IPS-18c (cell line): ENCODE data around the gene TM7SF3.

Experiments
- H3K4me3 ChIP-seq: 2 replicates; pipeline ENCODE4 v1.7.0; 2013; ENCODE audit warnings: low read depth, mild to moderate bottlenecking, low read length, moderate library complexity; ENCODE audit not compliant: insufficient read depth
- H3K9me3 ChIP-seq: one replicate; pipeline ENCODE4 v1.6.1; 2013; ENCODE audit warnings: mild to moderate bottlenecking, low read length, moderate library complexity; ENCODE audit not compliant: control insufficient read depth, insufficient read depth

The TM7SF3 gene

GRCh38 chr12:26948309-26948708, 65.9 kb downstream of the TM7SF3 start:
- no peaks in the 10 kb centered on the region for H3K9me3 ChIP-seq

DNA sequence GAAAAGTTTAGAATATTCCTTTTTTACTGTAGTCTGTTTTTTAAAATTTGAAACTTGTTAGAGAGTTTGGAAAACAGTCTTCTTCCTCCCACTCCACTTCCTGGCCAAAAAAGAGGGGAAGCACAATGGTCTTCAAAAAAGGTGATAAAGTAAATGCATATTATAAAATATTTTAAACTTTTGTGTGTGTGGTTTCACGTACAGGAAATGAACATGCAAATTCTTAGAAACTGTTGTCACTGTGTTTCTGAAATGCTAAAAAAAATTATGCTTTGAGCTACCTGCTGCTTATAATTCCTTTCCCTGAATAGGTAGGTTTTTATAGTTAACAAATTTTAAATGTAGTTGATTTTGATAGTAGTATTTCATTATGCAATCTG, 73.0 kb downstream of the TM7SF3 start:
- no peaks in the 10 kb centered on the region for H3K9me3 ChIP-seq
- no peak overlapping the region for H3K4me3 ChIP-seq

More at GRCh38 chr12:26948309-26948708, 65.9 kb downstream of the TM7SF3 start:
- H3K4me3 ChIP-seq = no peak overlapping the region

DNA sequence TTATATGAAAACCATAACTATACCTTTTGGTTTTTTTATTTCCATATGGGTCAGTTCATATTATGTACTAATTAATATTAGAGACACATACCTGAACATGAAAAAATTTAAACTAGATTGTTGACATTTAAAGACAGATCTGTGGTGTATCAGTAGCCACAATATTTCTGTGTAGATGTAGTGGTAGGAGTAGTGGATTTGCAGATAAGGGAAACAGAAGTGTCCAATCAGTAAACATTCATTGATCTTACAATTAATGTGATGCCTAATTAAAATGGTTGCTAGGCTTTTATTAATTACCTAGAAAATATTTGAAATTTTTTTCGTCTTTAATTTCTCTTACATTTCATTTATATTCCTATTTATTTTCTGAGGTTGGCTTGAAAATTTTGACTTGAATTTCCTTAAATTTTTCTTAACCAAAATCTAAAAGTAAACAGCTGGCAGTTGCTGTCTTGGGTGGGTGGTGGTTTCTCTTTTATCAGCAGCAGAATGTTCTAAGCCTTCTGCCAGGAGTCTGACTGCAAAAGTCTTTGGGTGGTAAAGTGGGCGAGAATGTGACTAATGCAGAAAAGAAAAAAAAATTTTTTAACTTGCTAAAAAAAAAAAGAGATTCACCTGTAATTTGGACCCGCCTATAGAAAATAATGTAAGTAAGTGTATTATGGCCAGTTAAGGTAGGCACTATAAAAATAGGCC, 73.5 kb downstream of the TM7SF3 start:
- no peak overlapping the region for H3K4me3 ChIP-seq
- H3K9me3 ChIP-seq = no peaks in the 10 kb centered on the region

GRCh38 chr12:26939953-26940352, 74.2 kb downstream of the TM7SF3 start:
- Histone ChIP-seq H3K4me3 (no peak overlapping the region), H3K9me3 (no peaks in the 10 kb centered on the region)

- no peaks in the 10 kb centered on the region for H3K9me3 ChIP-seq
- H3K4me3 ChIP-seq = peak overlapping the region; percentile 85
Measured at GRCh38 chr12:26939192-26939832, 74.9 kb downstream of the TM7SF3 start.

GRCh38 chr12:26938701-26939062, 75.5 kb downstream of the TM7SF3 start:
- Histone ChIP-seq H3K4me3 (peak overlapping the region; percentile 85), H3K9me3 (no peaks in the 10 kb centered on the region)

DNA sequence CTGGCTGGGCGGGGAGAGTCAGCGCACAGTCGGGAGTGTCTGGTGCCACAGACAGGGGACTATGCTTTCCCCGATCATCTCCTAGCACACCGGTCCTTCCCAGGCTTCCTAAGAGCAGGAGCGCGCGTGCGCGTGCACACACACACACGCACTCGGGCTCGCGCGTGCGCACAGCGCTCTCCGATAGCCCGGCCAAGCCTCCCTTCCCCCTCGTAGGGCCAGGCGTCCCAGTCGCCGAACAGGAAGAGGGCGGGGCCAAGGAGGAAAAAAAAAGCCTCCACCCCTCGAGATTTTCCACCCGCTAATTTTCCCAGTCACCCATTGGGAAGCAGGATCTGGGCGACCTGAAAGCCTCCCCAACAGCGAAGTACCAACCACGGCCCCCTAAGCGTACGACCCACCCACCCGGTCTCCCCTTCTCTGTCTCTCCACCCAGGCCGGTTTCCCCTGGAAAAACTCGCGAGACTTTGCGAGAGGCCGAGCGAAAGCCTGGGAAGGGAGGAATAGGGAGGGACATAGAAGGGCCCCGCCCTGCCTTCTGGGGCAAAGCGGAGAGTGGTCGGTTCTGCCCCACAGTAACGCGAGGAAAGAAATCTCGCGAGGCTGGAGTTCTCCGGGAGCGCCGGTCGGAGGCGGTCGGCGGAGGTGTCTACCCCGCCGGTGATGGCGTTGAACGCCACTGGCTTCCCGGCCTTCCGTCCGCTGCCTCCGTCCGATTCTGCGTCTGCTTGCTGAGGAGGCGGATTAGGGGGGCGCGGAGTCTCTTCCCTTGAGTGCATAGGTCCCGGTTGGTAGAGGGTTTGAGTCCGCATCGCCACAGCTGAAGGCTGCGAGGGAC, 76.1 kb downstream of the TM7SF3 start, which contains the start of the genes FGFR1OP2 and INTS13:
FGFR1OP2 (plus strand) TSS at position 608 of the 838 bp plus-strand sequence. CDS start 15,689 bp downstream, outside the sequence.
INTS13 (minus strand) TSS at position 119 of the 838 bp plus-strand sequence. CDS start 1,178 bp downstream, outside the sequence.
- H3K4me3 ChIP-seq = peak within 1 kb of the TSS; percentile 85
- H3K9me3 ChIP-seq = no peaks in the 10 kb centered on the region

GRCh38 chr12:26937443-26937862, 76.7 kb downstream of the TM7SF3 start:
- peak overlapping the region; percentile 85 for H3K4me3 ChIP-seq
- H3K9me3 ChIP-seq = no peaks in the 10 kb centered on the region

GRCh38 chr12:26936559-26937442, 77.4 kb downstream of the TM7SF3 start:
- no peaks in the 10 kb centered on the region for H3K9me3 ChIP-seq
- H3K4me3 ChIP-seq = peak overlapping the region; percentile 85

- Histone ChIP-seq H3K4me3 (no peak overlapping the region), H3K9me3 (no peaks in the 10 kb centered on the region)
Measured at GRCh38 chr12:26935636-26936378, 78.4 kb downstream of the TM7SF3 start.

DNA sequence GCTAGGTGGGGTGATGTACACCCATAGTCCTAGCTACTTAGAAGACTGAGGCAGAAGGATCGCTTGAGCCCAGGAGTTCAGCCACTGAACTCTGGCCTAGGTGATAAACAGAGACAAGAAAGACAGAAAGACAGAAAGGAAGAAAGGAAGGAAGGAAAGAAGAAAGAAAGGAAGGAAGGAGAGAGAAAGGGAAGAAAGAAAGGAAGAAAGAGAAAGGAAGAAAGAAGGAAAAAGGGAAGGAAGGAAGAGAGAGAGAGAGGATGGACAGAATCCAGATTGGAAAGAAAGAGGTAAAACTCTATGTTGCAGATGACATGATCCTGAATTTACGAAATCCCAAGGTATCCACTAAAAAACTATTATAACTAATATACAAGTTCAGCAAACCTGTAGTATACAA, 84.6 kb downstream of the TM7SF3 start:
- Histone ChIP-seq H3K4me3 (no peak overlapping the region), H3K9me3 (no peaks in the 10 kb centered on the region)

DNA sequence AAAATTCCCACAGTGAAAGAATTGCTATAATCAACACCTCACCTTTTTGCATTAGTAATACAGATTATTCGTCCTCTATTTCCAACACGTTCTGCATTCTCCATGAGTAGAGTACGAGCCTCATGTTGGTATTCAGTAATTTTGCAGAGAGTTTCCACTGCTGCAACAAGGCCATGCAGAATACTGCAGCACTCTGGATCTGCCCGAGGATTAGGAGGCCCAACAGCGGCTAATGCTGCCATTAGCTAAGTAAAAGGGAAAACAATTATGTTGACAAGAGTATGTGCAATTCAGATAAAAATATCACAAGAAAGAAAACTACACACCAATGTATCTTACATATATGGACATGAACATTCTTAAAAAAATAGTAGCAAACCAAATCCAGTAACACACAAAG, 85.5 kb downstream of the TM7SF3 start:
- Histone ChIP-seq H3K4me3 (no peak overlapping the region), H3K9me3 (no peaks in the 10 kb centered on the region)
